ENCODE measurements around the gene ARHGAP45.
"Not testable (repeated sequence)": the region's sequence is repeated elsewhere in the genome, so short reads cannot be mapped to it uniquely, and the experiment has no call there.

DNA sequence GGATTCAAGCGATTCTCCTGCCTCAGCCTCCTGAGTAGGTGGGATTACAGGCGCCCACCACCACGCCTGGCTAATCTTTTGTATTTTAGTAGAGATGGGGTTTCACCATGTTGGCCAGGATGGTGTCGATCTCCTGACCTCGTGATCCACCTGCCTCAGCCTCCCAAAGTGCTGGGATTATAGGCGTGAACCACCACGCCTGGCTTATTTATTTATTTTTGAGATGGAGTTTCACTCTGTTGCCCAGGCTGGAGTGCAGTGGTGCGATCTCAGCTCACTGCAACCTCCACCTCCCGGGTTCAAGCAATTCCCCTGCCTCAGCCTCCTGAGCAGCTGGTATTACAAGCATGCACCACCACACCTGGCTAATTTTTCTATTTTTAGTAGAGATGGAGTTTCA, 47.8 kb downstream of the ARHGAP45 start:
- TF ChIP-seq EZH2 (IDR thresholded peaks at IDR 0.05); POLR2AphosphoS5 (IDR thresholded peaks at IDR 0.05; ENCODE audit: borderline replicate concordance, low read depth, low read length): not testable (repeated sequence)
